ENCODE data around the gene PREX1. TPM values are rescaled to one million over a fixed set of nuclear protein-coding genes. Genes with fewer than 3 reads are reported as not detected.

PREX1 gene
- total RNA-seq, 3 donors from 2014 or later: 9.9 to 14.1 (median 13.5) TPM

DNA sequence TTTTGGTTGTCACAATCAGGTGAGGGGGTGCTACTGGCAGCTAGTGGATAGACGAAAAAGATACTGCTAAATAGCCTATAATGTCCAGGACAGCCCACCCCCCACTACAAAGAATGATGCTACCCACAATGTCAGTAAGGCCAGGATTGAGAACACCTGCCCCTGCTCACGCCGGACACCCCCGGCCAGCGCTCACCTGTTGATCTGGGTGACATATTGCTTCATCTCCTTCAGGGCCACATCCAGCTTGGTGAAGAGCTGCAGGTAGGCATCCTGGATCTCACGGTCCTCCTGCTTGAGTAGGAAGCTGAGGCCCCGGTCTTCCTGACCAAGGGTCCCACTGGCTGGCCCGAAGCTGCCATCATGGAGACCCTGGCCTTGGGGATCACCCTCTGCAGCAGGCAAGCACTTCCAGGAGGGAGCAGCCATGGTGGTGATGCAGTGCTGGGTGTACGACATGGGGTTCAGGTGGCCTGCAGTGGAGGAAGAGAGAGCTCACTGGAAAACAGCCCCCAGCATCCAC is 178.6 kb downstream of the PREX1 start:
- TF ChIP-seq, protein P1, sequence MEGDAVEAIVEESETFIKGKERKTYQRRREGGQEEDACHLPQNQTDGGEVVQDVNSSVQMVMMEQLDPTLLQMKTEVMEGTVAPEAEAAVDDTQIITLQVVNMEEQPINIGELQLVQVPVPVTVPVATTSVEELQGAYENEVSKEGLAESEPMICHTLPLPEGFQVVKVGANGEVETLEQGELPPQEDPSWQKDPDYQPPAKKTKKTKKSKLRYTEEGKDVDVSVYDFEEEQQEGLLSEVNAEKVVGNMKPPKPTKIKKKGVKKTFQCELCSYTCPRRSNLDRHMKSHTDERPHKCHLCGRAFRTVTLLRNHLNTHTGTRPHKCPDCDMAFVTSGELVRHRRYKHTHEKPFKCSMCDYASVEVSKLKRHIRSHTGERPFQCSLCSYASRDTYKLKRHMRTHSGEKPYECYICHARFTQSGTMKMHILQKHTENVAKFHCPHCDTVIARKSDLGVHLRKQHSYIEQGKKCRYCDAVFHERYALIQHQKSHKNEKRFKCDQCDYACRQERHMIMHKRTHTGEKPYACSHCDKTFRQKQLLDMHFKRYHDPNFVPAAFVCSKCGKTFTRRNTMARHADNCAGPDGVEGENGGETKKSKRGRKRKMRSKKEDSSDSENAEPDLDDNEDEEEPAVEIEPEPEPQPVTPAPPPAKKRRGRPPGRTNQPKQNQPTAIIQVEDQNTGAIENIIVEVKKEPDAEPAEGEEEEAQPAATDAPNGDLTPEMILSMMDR (IDR thresholded peaks at IDR 0.05): no peak
- DNase-seq (no peak), ATAC-seq (no peak)
- Histone ChIP-seq H3K36me3 (ENCODE audit: low read depth) (no peaks in the 10 kb centered on the region), H3K4me3 (no peak overlapping the region), H3K9me3 (no peaks in the 10 kb centered on the region), H3K4me1 (ENCODE audit: low read depth) (no peaks in the 10 kb centered on the region)
- intact Hi-C loops (cut with DNase I, micrococcal nuclease): no loop called here

DNA sequence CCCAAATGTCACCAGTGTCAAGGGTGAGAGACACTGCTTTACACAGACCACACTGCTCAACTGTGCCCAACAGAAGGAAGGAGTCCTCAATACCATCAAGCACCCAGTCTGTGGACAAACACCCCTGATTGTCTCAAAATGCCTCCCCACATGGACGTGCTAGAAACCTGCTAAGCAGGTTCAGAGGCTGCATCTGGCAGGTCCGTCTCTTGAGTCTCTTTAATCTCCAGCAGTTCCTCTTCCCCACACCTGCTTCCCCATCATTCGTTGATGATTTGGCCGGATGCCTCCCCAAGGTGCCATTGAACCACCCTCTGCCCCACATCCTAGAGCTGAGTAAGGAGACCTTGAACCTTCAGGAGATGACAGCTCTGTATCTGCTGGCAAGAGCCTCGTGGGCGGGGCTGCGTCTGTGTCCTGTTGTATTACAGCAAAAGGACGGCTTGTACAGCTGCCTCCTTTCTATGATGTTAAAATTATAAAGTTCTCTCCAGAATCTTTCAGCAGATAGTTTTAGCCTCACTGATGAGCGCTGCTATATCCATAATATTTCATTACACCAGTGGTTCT is 179.2 kb downstream of the PREX1 start:
- no peaks in the 10 kb centered on the region for H3K9me3 ChIP-seq
- peak; percentile 69 for ATAC-seq
- H3K36me3 ChIP-seq (ENCODE audit: low read depth): no peaks in the 10 kb centered on the region
- TF ChIP-seq, protein P1 (IDR thresholded peaks at IDR 0.05): no peak
- intact Hi-C loops (cut with DNase I, micrococcal nuclease): no loop called here
- H3K4me3 ChIP-seq: no peak overlapping the region
- no peaks in the 10 kb centered on the region for H3K4me1 ChIP-seq (ENCODE audit: low read depth)
- DNase-seq: peak in 1 of 3 donors; percentile 14

DNA sequence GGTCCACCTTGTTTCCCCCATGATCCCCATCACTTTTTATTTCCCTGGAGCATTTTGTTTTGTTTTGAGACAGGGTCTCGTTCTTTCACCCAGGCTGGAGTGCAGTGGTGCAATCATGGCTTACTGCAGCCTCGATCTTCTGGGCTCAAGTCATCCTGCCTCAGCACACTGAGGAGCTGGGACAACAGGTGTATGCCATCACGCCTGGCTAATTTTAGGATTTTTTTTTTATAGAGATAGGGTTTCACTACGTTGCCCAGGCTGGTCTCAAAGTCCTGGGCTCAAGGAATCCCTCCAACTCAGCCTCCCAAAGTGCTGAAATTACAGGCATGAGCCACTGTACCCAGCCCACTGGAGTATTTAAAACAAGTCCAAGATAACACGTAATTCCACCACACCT is 179.9 kb downstream of the PREX1 start:
- H3K4me3 ChIP-seq: no peak overlapping the region
- intact Hi-C loops (cut with DNase I, micrococcal nuclease): no loop called here
- no peaks in the 10 kb centered on the region for H3K9me3 ChIP-seq
- ATAC-seq (peak; percentile 31), DNase-seq (no peak)
- H3K36me3 ChIP-seq (ENCODE audit: low read depth): no peaks in the 10 kb centered on the region
- H3K4me1 ChIP-seq (ENCODE audit: low read depth): no peaks in the 10 kb centered on the region
- TF ChIP-seq, protein P1 (IDR thresholded peaks at IDR 0.05): no peak

DNA sequence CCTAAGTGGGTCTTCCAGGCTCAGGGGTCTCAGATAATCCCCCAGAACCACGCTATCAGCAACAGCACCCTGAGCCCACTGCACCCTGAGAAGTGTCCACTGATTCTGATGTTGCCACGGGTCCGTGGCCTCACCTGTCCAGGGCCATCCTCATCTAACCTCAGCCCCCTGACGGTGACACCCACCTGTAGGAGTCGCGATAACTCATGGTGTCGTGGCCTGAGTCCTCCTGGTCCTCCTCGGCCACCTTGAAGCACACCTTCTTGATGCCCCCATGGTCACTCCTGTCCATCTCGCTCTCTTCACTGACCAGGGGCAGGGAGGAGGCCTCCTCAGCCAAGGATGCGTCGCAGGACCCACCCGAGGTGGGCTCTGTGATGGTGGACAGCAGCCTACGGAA is 182.1 kb downstream of the PREX1 start:
- no peaks in the 10 kb centered on the region for H3K36me3 ChIP-seq (ENCODE audit: low read depth)
- TF ChIP-seq, protein P1 (IDR thresholded peaks at IDR 0.05): no peak
- H3K9me3 ChIP-seq: no peaks in the 10 kb centered on the region
- intact Hi-C loops (cut with DNase I, micrococcal nuclease): no loop called here
- ATAC-seq: no peak
- H3K4me1 ChIP-seq (ENCODE audit: low read depth): no peaks in the 10 kb centered on the region
- H3K4me3 ChIP-seq: no peak overlapping the region
- no peak for DNase-seq

DNA sequence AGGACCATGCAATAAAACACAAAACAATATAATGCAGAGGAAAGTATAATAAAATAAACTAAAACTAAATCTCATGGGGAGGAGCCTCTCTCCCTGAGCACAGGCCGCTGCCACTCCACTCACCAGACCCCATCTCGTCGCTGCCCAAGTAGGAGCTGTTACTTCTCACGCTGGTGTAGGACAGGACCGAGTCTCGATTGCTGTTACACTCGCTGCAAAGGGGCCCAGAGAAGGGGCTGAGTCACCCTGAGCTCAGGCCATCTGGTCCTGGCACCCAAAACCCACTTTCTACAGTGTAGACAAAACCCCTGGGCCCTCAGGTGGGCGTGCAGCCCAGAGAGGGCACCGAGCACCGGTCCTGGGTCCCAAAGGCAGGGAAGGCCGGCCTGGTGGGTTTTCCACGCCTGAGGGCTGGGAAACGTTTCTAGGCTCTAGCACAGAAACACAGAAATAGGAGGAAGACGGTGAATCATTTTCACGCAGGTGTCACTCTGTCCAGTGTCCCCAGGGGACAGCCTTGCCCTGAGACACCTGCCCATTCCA is 183.4 kb downstream of the PREX1 start:
- DNase-seq (no peak), ATAC-seq (no peak)
- no peak overlapping the region for H3K4me3 ChIP-seq
- no peaks in the 10 kb centered on the region for H3K9me3 ChIP-seq
- intact Hi-C loops (cut with DNase I, micrococcal nuclease): no loop called here
- H3K36me3 ChIP-seq (ENCODE audit: low read depth): no peaks in the 10 kb centered on the region
- TF ChIP-seq, protein P1 (IDR thresholded peaks at IDR 0.05): no peak
- no peaks in the 10 kb centered on the region for H3K4me1 ChIP-seq (ENCODE audit: low read depth)

All from mucosa of descending colon (tissue), 3 donors.